Activated CD8-positive, alpha-beta T cell treated with anti-CD3 and anti-CD28 coated beads for 36 hours (primary cell): ENCODE results near the gene PARD6B. TPM values are rescaled to one million over a fixed set of nuclear protein-coding genes. Genes with fewer than 3 reads are reported as not detected.

Experiments used
- ATAC-seq: fragments of 200-7000 bp; cut with Tn5 transposase; one replicate; pipeline ENCODE4 v1.10.0; 2021; ENCODE audit warnings: mild to moderate bottlenecking, moderate library complexity
- CTCF ChIA-PET: fragments of 350-600 bp; sonication (Branson Sonifier 250); formaldehyde crosslinking; loops from one replicate; lab custom pipeline; 2021; ENCODE audit warnings: antibody characterized with exemption; lab: Charles Lee
- POLR2A ChIA-PET: fragments of 350-600 bp; sonication (Branson Sonifier 250); formaldehyde crosslinking; loops from one replicate; lab custom pipeline; 2021; ENCODE audit warnings: antibody characterized with exemption; lab: Charles Lee
- DNase-seq: peaks from one replicate; pipeline ENCODE4 v3.0.0-alpha.2; 2020
- H3K27ac Mint-ChIP-seq: one replicate; pipeline ENCODE4 v1.8.0; 2021; ENCODE audit warnings: mild to moderate bottlenecking, mixed read lengths
- H3K27me3 Mint-ChIP-seq: one replicate; pipeline ENCODE4 v1.8.0; 2021; ENCODE audit warnings: mixed read lengths
- H3K36me3 Mint-ChIP-seq: one replicate; pipeline ENCODE4 v1.8.0; 2021; ENCODE audit warnings: low read depth, mixed read lengths
- H3K4me1 Mint-ChIP-seq: one replicate; pipeline ENCODE4 v1.8.0; 2021; ENCODE audit warnings: low read depth, mixed read lengths
- H3K4me3 Mint-ChIP-seq: one replicate; pipeline ENCODE4 v1.8.0; 2021; ENCODE audit warnings: mild to moderate bottlenecking, moderate library complexity, mixed read lengths
- H3K9me3 Mint-ChIP-seq: one replicate; pipeline ENCODE4 v1.8.0; 2021; ENCODE audit warnings: mixed read lengths
- intact Hi-C: fragments of 100-400 bp; cut with micrococcal nuclease; formaldehyde crosslinking; loops from one replicate; pipeline ENCODE4 v1.10.0; 2022
- total RNA-seq, 2 experiments: library from RNA; stranded (reverse); gene quantifications; one replicate each; pipeline ENCODE4 v1.2.3, GENCODE V29; 2021
- TF ChIP-seq, protein P1 (sequence below): fragments of 200-600 bp; IDR thresholded peaks from one replicate; pipeline ENCODE4 v1.8.0; 2022; ENCODE audit warnings: antibody characterized with exemption, mild to moderate bottlenecking

Gene PARD6B
- total RNA-seq, 2 experiments from 2014 or later, result 4.7 to 6.6 TPM

GRCh38 chr20:50746138-50746940 is 15.0 kb downstream of the PARD6B start:
- ChIA-PET CTCF (interaction anchor here (0.6 to 1.5 kb wide), 2 partner anchors 27 to 83 kb away, joined by 3 to 6 read pairs; no protein-coding TSS in a partner anchor), POLR2A (no interaction called here)
- peaks cover 4% of the 10 kb centered on the region for H3K36me3 Mint-ChIP-seq
- peak; percentile 72 for ATAC-seq
- no peak overlapping the region for H3K4me3 Mint-ChIP-seq
- peaks cover 25% of the 10 kb centered on the region for H3K4me1 Mint-ChIP-seq
- peak overlapping the region; percentile 11 for H3K27ac Mint-ChIP-seq
- intact Hi-C loops, result loop anchor here (2.0 to 10.0 kb wide), 2 partner anchors 14 to 82 kb away; no protein-coding TSS in a partner anchor
- no peaks in the 10 kb centered on the region for H3K27me3 Mint-ChIP-seq
- H3K9me3 Mint-ChIP-seq, result no peaks in the 10 kb centered on the region
- DNase-seq, result no peak
- TF ChIP-seq, protein P1, sequence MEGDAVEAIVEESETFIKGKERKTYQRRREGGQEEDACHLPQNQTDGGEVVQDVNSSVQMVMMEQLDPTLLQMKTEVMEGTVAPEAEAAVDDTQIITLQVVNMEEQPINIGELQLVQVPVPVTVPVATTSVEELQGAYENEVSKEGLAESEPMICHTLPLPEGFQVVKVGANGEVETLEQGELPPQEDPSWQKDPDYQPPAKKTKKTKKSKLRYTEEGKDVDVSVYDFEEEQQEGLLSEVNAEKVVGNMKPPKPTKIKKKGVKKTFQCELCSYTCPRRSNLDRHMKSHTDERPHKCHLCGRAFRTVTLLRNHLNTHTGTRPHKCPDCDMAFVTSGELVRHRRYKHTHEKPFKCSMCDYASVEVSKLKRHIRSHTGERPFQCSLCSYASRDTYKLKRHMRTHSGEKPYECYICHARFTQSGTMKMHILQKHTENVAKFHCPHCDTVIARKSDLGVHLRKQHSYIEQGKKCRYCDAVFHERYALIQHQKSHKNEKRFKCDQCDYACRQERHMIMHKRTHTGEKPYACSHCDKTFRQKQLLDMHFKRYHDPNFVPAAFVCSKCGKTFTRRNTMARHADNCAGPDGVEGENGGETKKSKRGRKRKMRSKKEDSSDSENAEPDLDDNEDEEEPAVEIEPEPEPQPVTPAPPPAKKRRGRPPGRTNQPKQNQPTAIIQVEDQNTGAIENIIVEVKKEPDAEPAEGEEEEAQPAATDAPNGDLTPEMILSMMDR, result no peak

DNA sequence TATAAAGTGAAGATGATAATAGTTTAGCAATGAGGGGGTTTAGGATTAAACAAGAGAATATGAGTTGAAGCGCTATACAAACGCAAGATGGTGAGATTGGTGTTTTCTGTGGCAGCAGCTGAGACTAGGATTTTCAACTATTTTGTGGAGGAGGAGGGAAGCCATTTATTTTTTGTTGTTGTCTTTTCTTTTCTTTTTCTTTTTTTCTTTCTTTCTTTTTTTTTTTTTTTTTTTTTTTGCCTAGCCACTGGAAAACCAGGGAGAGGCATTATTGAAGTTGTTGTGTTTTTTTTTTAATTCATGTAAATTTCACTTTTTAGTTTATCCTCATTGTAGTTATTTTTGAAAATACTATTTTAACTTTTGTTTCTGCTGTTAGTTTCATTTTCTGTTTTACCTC is 15.9 kb downstream of the PARD6B start:
- intact Hi-C loops, result loop anchor here (2.0 to 10.0 kb wide), 2 partner anchors 14 to 82 kb away; no protein-coding TSS in a partner anchor
- ChIA-PET CTCF (interaction anchor here (3.8 kb wide), 1 partner anchor 121 kb away, joined by 23 read pairs; no protein-coding TSS in a partner anchor), POLR2A (interaction anchor here (1.0 to 1.1 kb wide), 2 partner anchors 16 to 48 kb away, joined by 3 read pairs; partner anchors contain the start of genes BCAS4 and PARD6B)
- Mint-ChIP-seq H3K36me3 (peaks cover 4% of the 10 kb centered on the region), H3K27ac (peak overlapping the region; percentile 79), H3K4me1 (peaks cover 25% of the 10 kb centered on the region), H3K9me3 (no peaks in the 10 kb centered on the region), H3K4me3 (no peak overlapping the region), H3K27me3 (no peaks in the 10 kb centered on the region)
- TF ChIP-seq, protein P1, result no peak
- ATAC-seq, result no peak
- no peak for DNase-seq

GRCh38 chr20:50750145-50750671 is 18.8 kb downstream of the PARD6B start:
- no peak for DNase-seq
- H3K9me3 Mint-ChIP-seq, result no peaks in the 10 kb centered on the region
- H3K4me3 Mint-ChIP-seq, result no peak overlapping the region
- ATAC-seq, result no peak
- H3K27ac Mint-ChIP-seq, result no peak overlapping the region
- H3K36me3 Mint-ChIP-seq, result peaks cover 4% of the 10 kb centered on the region
- intact Hi-C loops, result no loop called here
- H3K4me1 Mint-ChIP-seq, result peaks cover 20% of the 10 kb centered on the region
- ChIA-PET CTCF (interaction anchor here (0.9 to 3.8 kb wide), 24 partner anchors 8 to 524 kb away, joined by 3 to 27 read pairs (median 7); partner anchors contain the start of gene PARD6B), POLR2A (interaction anchor here (0.8 kb wide), 1 partner anchor 19 kb away, joined by 3 read pairs; no protein-coding TSS in a partner anchor)
- no peaks in the 10 kb centered on the region for H3K27me3 Mint-ChIP-seq
- TF ChIP-seq, protein P1, result no peak

- Mint-ChIP-seq H3K36me3 (peaks cover 4% of the 10 kb centered on the region), H3K27me3 (no peaks in the 10 kb centered on the region), H3K9me3 (no peaks in the 10 kb centered on the region), H3K4me3 (no peak overlapping the region), H3K4me1 (peaks cover under 1% of the 10 kb centered on the region), H3K27ac (no peak overlapping the region)
- DNase-seq (no peak), ATAC-seq (no peak)
- TF ChIP-seq, protein P1, result no peak
- CTCF ChIA-PET, result interaction anchor here (1.2 to 1.7 kb wide), 5 partner anchors 11 to 176 kb away, joined by 3 to 6 read pairs (median 5); no protein-coding TSS in a partner anchor
- intact Hi-C loops, result no loop called here
- POLR2A ChIA-PET, result interaction anchor here (0.9 kb wide), 1 partner anchor 37 kb away, joined by 3 read pairs; no protein-coding TSS in a partner anchor
These were observed 21.8 kb downstream of the PARD6B start for GRCh38 chr20:50753152-50753551.
